GM21390 (cell line): ENCODE results near the gene CACNA1D.

ENCODE experiments used
- ATAC-seq: cut with Tn5 transposase; IDR thresholded peaks from one replicate; pipeline ENCODE4 v1.9.1; 2021; ENCODE audit not compliant: unreplicated experiment

Gene CACNA1D

DNA sequence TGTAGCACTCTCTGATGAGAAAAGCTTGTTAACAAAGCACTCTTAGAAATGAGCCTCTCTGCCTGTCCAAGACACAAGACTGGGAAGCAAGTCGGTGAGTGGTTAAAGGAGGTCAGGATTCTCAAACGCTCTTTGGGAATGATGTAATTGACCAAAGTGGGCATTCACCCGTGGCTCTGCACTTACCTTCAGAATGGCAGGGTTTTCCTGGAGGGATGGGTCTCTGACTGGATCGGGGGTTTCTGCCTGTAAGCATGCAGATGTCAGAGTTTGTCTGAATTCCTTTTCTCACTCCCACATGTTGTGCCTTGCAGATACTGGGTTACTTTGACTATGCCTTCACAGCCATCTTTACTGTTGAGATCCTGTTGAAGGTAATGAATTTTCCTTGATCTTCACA is 245.6 kb downstream of the CACNA1D start:
- no peak for ATAC-seq

DNA sequence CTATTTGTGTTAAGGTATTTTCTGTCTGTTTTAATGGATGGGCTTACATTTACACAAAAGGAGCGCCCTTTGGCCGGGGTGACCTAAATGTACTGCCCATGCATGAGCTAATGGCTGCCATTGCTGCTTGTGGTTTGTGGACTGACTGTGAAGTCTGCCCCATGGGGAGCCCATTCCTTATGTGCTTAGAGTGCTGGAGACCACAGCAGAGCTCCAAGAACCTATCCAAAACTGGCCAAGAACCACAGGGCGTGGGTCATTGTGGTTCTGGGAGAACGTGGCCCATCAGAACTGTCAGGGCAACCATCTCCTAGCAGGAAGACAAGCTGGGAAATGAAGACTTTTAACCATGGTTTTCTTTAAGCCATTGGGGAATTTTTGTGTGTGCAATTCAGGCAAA is 246.5 kb downstream of the CACNA1D start:
- no peak for ATAC-seq

DNA sequence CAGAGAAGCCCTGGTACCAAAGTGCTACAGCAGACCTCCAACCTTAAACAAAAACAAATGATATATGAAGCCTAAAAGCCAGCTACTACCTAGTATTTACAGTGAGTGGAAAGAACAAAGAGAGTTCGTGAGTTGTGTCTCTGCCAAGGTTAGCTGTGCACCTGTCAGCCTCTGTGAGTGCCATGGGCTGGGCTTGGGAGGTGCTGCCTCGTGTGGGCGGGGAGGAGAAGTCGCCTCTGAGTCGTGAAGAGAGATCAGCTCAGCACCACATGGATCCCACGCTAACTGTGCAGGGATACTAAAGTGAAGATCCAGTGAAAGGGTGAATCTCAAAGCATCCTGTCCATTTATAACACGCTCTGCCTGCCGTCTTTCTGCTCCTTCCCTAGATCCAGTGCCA is 249.9 kb downstream of the CACNA1D start:
- ATAC-seq = no peak

DNA sequence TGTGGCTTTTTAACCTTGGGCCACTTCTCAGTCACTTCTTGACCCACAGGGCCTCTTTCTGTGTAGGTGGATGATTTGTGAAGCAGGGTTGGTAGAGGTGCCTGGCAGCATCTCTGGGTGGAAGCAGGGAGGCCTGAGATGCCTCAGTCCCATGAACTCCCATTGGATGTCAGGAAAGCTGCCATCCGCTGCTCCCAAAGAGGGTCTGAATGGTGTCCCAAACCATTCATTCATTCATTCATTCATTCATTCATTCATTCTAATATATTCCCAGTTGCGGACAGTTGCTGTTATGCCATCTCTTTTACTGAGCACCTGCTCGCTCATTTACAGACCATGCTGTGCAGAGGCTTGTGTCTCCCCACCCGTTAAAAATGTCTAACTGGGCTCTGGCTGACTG is 253.1 kb downstream of the CACNA1D start:
- no peak for ATAC-seq

DNA sequence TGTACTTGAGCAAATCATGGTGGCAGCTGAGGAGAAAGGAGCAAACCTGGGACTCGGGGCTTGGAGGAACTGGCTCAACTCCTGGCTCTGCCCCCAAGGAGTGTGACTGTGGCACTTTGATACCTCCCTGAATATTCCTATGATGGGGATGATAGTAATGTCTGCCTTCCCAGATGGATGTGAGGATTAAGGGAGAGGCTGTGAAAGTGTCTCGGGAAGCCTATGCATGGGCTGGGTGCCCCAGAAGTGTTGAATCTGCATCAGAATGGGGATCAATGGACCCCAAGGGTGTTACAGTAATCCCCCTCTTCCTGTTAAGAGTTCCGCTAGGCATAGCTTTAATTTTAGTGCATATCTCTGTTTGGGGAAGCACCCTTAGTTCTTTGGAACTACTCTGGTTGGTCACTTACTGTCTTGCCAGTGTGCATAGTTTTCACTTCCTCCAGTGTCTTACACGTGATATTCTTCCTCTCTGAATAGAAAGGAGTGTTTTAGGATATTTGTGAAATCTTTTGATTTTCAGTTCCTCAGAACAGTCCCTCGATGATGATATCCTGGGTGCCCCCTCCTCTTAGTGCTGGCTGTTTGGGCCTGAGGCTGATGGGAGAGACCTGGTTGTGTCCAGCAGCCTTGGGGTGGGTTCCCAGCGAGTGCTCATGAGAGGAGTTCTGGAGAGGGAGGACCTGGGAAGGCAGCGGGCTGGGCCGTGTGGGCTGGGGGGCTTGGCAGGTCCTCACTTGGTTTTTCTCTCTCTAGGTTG is 254.3 kb downstream of the CACNA1D start:
- peak; percentile 83 for ATAC-seq

DNA sequence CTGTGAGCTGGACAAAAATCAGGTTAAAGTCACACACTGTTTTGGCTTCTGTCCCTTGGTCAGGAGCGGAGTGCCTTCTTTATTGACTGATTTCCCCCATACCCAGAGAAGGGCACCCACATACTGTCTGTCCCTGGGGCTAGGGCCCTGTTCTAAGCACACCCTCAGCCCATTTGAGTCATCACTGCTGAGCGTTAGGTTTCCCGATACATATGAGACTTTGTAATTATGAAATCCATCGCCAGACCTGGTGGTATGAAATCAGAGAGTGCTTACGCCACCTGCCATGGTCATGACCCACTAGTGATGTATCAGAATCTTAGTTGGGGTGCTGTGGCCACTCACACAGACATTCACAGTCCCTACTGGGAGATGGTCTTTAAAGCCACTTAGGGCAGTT is 255.0 kb downstream of the CACNA1D start:
- no peak for ATAC-seq

DNA sequence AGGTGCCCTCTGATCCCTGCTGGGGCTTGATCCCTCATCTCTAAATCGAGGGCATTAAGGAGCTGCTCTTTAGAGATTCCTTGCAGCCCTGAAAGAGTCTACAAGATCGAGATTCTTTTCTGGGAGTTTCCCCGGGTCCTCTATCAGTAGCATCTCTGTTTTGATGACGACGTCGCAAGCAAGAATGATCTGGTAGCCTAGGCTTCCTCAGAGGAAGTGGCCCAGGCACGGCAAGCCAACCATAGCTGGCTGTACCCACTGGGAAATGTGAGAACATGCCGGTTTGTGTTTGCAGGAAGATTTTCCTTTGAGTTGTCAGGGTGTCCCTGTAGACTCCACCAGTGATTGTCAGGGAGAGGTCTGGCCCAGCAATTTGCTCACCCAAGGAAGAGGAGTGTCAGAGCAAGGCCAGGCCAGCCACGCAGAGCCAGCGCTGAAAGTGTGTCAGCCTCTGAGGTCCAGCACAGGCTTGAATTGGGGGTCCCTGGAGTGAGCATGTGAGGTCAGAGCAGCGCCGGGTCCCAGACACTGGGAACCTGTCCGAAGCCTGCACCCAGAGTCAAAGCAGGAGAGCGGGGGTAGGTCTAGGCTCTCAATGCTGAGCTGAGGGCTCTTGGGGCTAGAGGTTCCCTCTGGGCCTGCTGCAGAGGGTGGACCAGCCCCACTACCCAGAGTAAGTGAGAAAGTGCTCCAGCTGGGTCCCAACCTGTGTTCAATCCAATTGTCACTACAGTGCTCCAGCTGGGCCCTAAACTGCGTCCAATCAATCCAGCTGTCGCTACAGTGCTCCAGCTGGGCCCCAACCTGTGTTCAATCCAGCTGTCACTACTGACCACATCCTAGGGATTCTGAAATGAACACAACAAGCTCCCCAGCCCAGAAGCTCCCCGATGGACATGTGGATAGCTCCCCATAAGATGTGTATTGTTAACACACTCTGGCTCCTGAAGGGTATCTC is 256.1 kb downstream of the CACNA1D start:
- ATAC-seq = no peak

DNA sequence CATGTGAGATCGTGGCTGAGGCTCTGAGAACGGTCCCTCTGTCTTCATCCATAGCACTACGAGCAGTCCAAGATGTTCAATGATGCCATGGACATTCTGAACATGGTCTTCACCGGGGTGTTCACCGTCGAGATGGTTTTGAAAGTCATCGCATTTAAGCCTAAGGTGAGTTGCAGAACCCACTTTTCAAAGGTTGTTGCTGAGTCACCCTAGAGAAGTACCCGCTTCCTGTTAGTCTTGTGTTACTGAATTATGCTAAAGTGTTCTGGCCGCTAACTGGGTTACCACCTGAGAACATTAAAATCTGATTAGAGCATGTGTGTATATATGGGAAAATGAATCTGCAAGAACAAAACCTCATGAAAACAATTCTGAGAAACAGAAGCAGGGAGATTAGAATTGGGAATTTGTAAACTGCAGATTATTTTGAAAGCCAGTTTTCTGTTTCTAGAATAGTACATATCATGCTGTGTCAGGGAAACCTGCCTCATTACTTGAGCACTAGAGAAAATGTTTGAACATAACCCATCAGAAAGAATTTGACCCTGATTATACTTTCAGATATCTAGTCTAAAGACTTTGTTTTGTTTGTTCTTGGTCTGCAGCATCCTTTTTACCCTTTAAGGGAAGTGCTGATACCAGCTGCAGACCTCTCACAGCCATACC is 259.2 kb downstream of the CACNA1D start:
- ATAC-seq = peak; percentile 32

DNA sequence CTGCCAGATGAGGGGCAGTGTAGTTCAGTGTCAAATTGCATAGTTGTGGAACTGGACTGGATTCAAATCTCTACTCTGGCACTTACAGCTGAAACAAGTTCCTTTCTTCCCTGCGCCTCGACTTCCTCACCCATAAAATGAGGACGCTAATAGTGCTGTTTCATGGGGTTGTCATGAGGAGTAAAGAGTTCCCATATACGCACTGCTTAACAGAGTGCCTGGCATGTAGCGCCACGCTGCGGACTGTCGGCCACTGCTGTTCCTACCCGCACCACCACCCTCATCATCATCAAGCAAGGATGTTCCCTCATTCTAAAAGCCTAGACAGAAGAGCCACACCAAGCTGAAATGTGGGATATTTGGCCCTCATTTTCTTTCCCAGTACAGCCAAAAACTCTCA is 259.9 kb downstream of the CACNA1D start:
- ATAC-seq = no peak

DNA sequence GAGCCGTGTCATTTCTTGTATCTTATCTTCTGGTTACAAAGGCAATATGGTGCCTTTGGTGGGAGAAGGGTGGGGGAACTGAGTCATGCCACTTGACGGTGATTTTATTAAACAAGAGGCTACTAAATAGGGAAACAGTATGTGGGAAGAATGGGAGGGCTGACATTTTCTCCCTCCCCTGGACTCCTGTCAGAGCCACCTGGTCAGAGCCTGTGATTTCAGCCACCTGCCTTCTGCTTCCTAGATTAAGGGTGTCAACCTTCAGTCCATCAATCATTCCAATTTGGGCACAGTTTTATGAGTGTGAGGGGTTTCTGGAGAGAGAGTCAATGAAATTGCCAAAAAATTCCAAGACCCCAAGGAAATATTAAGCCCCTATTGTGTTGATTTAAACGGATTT is 264.4 kb downstream of the CACNA1D start:
- ATAC-seq = no peak

DNA sequence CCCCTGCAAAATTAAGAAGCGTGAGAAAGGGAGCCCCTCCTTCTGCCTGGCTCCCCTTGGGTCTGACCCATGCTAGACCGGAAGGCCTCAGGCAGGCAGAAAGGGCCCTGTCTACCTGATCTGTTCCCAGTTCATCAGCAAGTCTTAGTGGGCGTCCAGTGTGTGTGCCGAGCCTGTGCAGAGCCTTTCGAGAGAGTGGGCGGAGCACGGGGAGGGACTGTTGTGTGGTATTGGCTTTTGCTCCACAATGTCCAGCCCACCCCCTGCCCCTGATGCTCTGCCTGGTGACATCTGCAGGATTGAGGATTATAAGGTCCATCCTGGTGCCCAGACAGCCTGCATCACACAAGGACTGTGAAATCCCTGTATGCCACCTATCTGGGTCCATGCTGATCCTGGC is 268.9 kb downstream of the CACNA1D start:
- no peak for ATAC-seq

DNA sequence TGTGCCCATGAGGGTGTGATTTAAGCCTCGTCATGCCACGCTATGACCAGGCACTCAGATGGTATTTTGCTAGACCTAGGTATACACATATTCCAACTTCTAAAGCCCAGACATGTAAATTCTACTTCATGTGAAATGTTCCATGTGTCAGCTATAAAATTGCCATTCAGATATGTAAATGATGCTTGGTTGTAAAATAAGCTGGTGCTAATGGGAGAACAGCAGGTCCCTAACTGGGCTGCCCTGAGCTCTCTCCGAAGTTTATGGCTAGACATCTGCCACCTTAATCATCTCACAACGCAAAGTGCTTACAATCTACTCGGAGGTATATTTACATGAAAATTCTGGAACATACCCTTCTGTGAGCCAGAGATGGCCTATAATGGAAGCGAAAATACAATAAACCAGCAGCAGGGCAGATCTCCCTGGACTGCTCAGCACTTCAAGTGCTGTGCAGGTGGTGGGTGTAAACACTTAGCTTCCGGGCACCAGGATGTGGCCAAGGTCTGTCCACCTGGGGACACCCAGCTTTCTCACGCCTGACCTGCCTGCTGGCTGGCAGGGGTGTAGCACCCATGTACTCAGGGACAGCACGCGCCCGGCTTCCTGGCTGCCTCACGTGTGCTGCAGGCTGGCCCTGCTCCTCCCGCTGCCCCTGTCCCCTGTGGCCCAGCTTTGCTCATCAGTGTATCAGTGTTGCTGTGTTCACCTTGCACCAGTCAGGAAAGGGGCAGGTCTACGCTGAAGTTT is 269.8 kb downstream of the CACNA1D start:
- ATAC-seq = no peak

DNA sequence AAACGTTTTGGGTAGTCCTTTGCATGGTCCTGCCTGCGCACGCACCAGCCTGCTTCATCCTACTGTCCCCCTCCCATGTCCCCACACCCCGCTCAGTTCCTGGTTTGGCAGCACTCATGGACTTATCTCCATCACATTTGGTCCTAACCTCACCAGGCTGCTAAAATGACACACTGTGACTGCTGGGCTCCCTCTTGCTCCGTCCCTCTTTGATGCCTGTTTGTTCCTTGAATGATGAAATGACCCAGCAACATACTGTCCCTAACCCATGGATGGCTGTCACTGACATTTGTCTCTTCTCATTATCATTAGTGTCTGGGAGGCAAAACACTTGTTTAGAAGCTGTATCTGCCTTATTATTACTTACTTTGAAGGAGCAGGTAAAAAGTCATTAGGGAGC is 271.3 kb downstream of the CACNA1D start:
- no peak for ATAC-seq

DNA sequence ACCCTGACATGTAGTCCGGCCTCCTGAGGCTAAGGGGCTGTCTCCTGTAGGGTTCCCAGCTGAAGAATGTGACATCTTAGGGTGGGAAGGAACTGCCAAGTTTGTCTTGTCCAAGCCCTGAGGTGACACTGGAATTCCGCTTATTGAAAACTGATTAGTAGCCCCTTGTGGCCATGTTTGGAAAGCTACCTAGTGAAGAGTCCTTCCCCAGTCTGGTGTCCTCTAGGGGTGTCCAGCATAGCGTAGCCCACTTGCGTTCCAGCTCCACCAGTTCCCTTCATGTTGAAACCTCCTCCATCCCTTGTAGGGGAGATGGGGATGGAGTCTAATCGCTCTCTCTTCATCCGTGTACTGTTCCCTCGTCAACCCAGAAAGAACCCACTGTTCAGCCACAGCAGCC is 272.3 kb downstream of the CACNA1D start:
- ATAC-seq = no peak

DNA sequence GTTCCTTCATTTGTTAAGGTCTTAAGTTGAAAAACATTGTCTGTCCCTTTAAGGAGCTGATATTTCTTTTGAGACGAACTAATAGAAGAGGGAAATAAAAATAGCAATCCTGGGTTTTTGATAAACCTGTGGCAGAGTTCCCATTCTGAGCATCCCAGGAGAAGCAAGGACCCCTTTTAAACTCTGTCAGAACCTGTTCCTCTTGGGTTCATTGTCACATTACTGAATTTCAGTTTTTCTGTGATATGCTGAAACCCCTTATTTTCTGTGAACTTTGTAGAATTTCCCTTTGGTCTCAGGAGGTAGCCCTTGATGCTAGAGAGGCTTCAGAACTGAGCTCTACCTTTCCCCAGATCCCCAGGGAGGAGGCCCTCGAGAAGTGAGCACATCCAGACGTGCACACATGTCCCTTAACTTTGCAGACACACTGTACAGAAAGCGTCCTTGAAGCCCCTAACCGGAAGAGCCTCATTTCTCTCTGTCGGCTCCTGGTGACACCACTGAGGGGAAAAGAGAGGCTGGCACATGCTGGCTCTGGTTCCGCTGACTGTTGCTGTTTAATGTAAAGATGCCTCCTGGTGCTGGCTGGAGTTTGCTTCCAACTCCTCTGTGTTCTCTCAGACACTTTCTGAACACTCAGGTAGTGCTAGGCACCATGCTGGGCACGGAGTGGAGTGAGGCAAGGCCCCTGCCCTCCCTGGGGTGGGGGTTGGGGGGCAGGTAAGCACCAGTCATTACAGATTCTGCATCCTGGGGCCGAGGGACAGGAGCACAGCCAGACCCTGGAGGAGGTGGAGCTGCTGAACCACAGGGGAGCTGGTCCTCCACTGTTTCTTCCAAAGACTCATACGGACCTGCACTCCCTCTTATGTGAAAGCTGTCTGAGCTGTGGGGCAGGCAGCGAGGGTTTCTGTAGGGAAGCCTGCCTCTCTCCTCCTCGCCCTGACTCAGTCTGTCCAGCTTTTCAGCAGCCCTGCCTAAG is 274.4 kb downstream of the CACNA1D start:
- no peak for ATAC-seq

DNA sequence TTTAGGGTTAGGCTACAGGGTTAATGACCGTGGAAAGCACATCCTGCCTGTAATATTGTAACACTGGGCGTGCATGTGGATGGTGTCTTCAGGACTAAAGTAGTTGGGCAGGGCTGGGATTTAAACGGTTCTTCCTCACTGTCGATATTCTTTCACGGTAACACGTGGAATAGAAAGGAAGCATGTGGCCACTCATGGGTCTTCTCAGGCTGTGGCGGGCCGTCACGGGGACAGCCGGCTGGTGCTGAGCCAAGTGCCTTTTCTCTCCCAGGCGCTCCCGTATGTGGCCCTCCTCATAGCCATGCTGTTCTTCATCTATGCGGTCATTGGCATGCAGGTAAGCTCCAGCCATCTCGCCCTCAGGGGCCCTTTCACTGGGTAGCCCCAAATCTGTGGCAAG is 278.2 kb downstream of the CACNA1D start:
- ATAC-seq = no peak

DNA sequence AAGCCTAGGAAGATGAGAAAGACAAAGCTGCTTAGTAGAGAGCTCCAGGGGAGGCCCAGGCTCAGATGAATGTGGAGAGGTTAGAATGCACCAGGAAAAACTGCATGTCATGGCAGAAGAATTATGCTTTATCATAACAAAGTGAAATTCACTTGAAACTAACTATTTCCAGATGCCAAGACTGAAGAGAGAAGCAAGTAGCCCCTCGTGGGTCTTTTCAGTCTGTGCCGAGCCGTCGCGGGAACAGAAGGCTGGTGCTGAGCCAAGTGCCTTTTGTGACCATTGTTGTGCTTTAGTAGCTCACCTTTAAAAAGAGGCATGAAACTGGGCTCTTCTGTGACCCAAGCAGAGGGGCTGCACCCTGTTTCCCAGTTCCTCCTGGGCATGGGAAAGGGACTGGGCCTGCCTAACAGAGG is 278.6 kb downstream of the CACNA1D start:
- no peak for ATAC-seq

DNA sequence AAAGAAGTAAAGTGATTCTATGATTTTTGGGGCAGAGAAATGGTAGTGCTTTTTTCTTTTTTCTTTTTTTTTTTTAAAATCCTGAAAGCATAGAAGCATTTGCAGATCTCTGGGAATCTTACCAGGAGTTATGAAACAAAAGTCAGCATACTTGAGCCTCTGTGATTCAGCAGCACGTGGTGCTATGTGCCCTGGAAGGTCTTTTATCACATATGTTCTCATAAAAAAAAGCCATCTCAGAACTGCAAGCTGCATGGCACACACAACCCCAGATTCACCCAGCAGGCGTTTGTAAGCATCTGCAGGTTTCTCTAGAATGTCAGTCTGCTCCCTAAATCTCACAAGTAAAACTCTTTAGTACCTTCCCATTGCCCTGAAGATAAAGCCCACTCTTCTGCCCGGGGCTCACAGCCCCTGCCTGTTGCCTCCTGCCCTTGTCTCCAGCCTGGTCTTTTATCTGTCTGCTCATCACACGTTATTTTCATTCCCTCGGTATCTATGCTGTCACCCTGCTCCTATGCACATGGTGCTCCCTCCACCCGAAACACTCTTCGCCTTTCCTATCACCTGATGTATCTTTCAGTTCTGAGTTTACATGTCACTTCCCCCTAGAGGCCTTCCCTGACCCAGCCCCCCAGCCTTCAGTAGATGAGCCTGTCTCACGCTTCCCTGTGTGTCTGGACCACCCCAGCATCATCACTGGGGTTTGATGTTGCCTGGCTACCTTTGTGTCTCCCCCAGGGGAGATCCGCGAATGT is 279.4 kb downstream of the CACNA1D start:
- ATAC-seq = peak; percentile 91

DNA sequence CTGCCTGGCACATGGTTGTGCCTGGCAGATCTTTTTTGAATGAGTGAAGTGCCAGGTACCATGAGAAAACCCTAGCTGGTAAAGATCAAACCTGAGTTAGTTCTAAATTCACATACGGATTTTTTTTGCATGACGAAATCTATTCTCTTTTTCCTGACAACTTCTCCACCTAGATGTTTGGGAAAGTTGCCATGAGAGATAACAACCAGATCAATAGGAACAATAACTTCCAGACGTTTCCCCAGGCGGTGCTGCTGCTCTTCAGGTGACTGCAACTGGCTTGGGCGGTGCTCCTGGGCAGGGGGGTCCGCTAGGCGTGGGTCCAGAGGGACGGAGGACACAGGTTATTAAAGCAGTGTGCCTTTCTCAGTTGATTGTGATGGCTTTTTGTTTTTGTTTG is 280.0 kb downstream of the CACNA1D start:
- no peak for ATAC-seq
